Natural killer cell (primary cell): ENCODE measurements around the gene AARS2. TPM values are rescaled to one million over a fixed set of nuclear protein-coding genes. Genes with fewer than 3 reads are reported as not detected.

Experiments used
- ATAC-seq, 3 donors: fragments of 150-1000 bp in 2 of 3; fragments of 200-7000 bp in 1 of 3; cut with Tn5 transposase; 1 replicate in 1 of 3; 2 replicates in 2 of 3; pipeline ENCODE4 v1.10.0; 2021; ENCODE audit warnings: mild to moderate bottlenecking in 2 of 3, moderate library complexity in 2 of 3
- DNase-seq, 2 donors: peaks; one replicate each; pipeline versions ENCODE4 v3.0.0 to v3.0.0-alpha.2; 2013 to 2021; ENCODE audit warnings: mixed read lengths in 1 of 2
- H3K27ac ChIP-seq: one replicate; pipeline ENCODE4 v1.5.1; 2013; ENCODE audit warnings: mild to moderate bottlenecking, low read length
- H3K27me3 ChIP-seq: one replicate; pipeline ENCODE4 v1.6.1; 2013; ENCODE audit warnings: low read length; ENCODE audit not compliant: control insufficient read depth, insufficient read depth
- H3K36me3 ChIP-seq: one replicate; pipeline ENCODE4 v1.6.1; 2013; ENCODE audit warnings: low read length; ENCODE audit not compliant: control insufficient read depth, insufficient read depth
- H3K4me1 ChIP-seq: one replicate; pipeline ENCODE4 v1.6.1; 2013; ENCODE audit warnings: low read length; ENCODE audit not compliant: control insufficient read depth, insufficient read depth
- H3K4me3 ChIP-seq: one replicate; pipeline ENCODE4 v1.5.1; 2013; ENCODE audit warnings: low read length
- H3K9me3 ChIP-seq: one replicate; pipeline ENCODE4 v1.6.1; 2013; ENCODE audit warnings: low read length; ENCODE audit not compliant: control insufficient read depth, insufficient read depth
- H3K27ac Mint-ChIP-seq, 2 donors: one replicate each; pipeline ENCODE4 v1.8.0; 2022; ENCODE audit warnings: mild to moderate bottlenecking in 2 of 2, mixed read lengths in 2 of 2, moderate library complexity in 1 of 2
- H3K27me3 Mint-ChIP-seq, 2 donors: one replicate each; pipeline ENCODE4 v1.8.0; 2022; ENCODE audit warnings: low read depth in 2 of 2, mixed read lengths in 2 of 2
- H3K36me3 Mint-ChIP-seq: one replicate; pipeline ENCODE4 v1.8.0; 2022; ENCODE audit warnings: mixed read lengths
- H3K4me1 Mint-ChIP-seq, 2 donors: one replicate each; pipeline ENCODE4 v1.8.0; 2022; ENCODE audit warnings: mixed read lengths in 2 of 2
- H3K4me3 Mint-ChIP-seq: one replicate; pipeline ENCODE4 v1.8.0; 2022; ENCODE audit warnings: mild to moderate bottlenecking, moderate library complexity, mixed read lengths
- H3K9me3 Mint-ChIP-seq, 2 donors: one replicate each; pipeline ENCODE4 v1.8.0; 2022; ENCODE audit warnings: mixed read lengths in 2 of 2
- CTCF ChIP-seq: fragments of 200-600 bp; IDR thresholded peaks from one replicate; pipeline ENCODE4 v1.8.0; 2022; ENCODE audit warnings: antibody characterized with exemption
- WGBS: methylation state at CpG from one replicate; pipeline ENCODE4 v1.1.7; 2013; ENCODE audit warnings: missing lambda C conversion rate; ENCODE audit not compliant: insufficient coverage; 5-methylcytosine and 5-hydroxymethylcytosine counted together
- intact Hi-C: fragments of 100-400 bp; cut with micrococcal nuclease; formaldehyde crosslinking; loops from one replicate; pipeline ENCODE4 v1.14.2; 2022
- total RNA-seq, 4 donors: library from RNA; stranded (reverse); fragments of 120-200 nt in 1 of 4; gene quantifications; one replicate each; pipeline versions ENCODE4 v1.2.3 to v1.2.4, GENCODE V29; 2013 to 2022

AARS2 gene
- total RNA-seq, 3 donors from 2014 or later (not counting 1 experiment from before 2014, with no cell fraction given): 14.1 to 17.2 (median 14.2) TPM

- peak overlapping the region in 1 of 2 donors; percentile 98 for H3K27ac Mint-ChIP-seq
- DNase-seq (no peak), ATAC-seq (no peak)
- 92% methylated on average over 3 of the region's 3 CpGs for WGBS
- no peak for TF ChIP-seq CTCF
- Histone ChIP-seq H3K27me3 (no peaks in the 10 kb centered on the region), H3K4me1 (peaks cover 11% of the 10 kb centered on the region), H3K27ac (no peak overlapping the region), H3K4me3 (no peak overlapping the region), H3K36me3 (peaks cover 29% of the 10 kb centered on the region), H3K9me3 (no peaks in the 10 kb centered on the region)
- intact Hi-C loops: no loop called here
- peak overlapping the region; percentile 98 for H3K4me3 Mint-ChIP-seq
- peaks cover 8% of the 10 kb centered on the region for H3K36me3 Mint-ChIP-seq
- H3K27me3 Mint-ChIP-seq: peaks cover 0 to 6% of the 10 kb centered on the region in 2 donors
- peaks cover 18 to 31% of the 10 kb centered on the region in 2 donors for H3K4me1 Mint-ChIP-seq
- H3K9me3 Mint-ChIP-seq: no peaks in the 10 kb centered on the region
These were observed 1.4 kb downstream of the AARS2 start for GRCh38 chr6:44311767-44312166.

- no peak for DNase-seq
- Mint-ChIP-seq H3K27ac (no peak overlapping the region), H3K4me1 (peaks cover 18 to 31% of the 10 kb centered on the region in 2 donors), H3K9me3 (no peaks in the 10 kb centered on the region), H3K4me3 (no peak overlapping the region), H3K27me3 (peaks cover 0 to 4% of the 10 kb centered on the region in 2 donors), H3K36me3 (peaks cover 8% of the 10 kb centered on the region)
- Histone ChIP-seq H3K27me3 (no peaks in the 10 kb centered on the region), H3K4me3 (no peak overlapping the region), H3K27ac (no peak overlapping the region), H3K36me3 (peaks cover 31% of the 10 kb centered on the region), H3K4me1 (peaks cover 11% of the 10 kb centered on the region), H3K9me3 (no peaks in the 10 kb centered on the region)
- intact Hi-C loops: no loop called here
- 69% methylated on average over 2 of the region's 2 CpGs for WGBS
- no peak for TF ChIP-seq CTCF
- ATAC-seq: no peak
These were observed 1.8 kb downstream of the AARS2 start for GRCh38 chr6:44311304-44311703.

- H3K4me3 ChIP-seq: no peak overlapping the region
- no peak for DNase-seq
- Mint-ChIP-seq H3K4me1 (peaks cover 18 to 31% of the 10 kb centered on the region in 2 donors), H3K9me3 (no peaks in the 10 kb centered on the region), H3K36me3 (peaks cover 8% of the 10 kb centered on the region), H3K4me3 (peak overlapping the region; percentile 17), H3K27me3 (no peaks in the 10 kb centered on the region), H3K27ac (no peak overlapping the region)
- H3K9me3 ChIP-seq: no peaks in the 10 kb centered on the region
- no peak for ATAC-seq
- H3K36me3 ChIP-seq: peaks cover 35% of the 10 kb centered on the region
- H3K4me1 ChIP-seq: peaks cover 11% of the 10 kb centered on the region
- WGBS: 98% methylated on average over 3 of the region's 3 CpGs
- H3K27ac ChIP-seq: no peak overlapping the region
- TF ChIP-seq CTCF: no peak
- intact Hi-C loops: no loop called here
- H3K27me3 ChIP-seq: no peaks in the 10 kb centered on the region
These were observed 2.9 kb downstream of the AARS2 start for GRCh38 chr6:44310241-44310640.

GRCh38 chr6:44309631-44310030, 3.5 kb downstream of the AARS2 start:
- ATAC-seq: no peak
- no peak for TF ChIP-seq CTCF
- H3K4me1 ChIP-seq: peaks cover 11% of the 10 kb centered on the region
- H3K27me3 Mint-ChIP-seq: no peaks in the 10 kb centered on the region
- H3K36me3 Mint-ChIP-seq: peaks cover 8% of the 10 kb centered on the region
- no peaks in the 10 kb centered on the region for H3K27me3 ChIP-seq
- intact Hi-C loops: no loop called here
- peaks cover 41% of the 10 kb centered on the region for H3K36me3 ChIP-seq
- H3K4me3 Mint-ChIP-seq: no peak overlapping the region
- DNase-seq: no peak
- no peak overlapping the region for H3K27ac Mint-ChIP-seq
- peaks cover 18 to 31% of the 10 kb centered on the region in 2 donors for H3K4me1 Mint-ChIP-seq
- no peaks in the 10 kb centered on the region for H3K9me3 Mint-ChIP-seq
- no peak overlapping the region for H3K27ac ChIP-seq
- no peaks in the 10 kb centered on the region for H3K9me3 ChIP-seq
- H3K4me3 ChIP-seq: no peak overlapping the region
